ENCODE data around the gene CACNA2D4. TPM values are rescaled to one million over a fixed set of nuclear protein-coding genes. Genes with fewer than 3 reads are reported as not detected.

The CACNA2D4 gene
- polyA plus RNA-seq, 3 donors = 17.8 to 87.7 (median 22.1) TPM

- Mint-ChIP-seq H3K36me3 (no peaks in the 10 kb centered on the region), H3K9me3 (no peaks in the 10 kb centered on the region), H3K27ac (no peak overlapping the region), H3K27me3 (ENCODE audit: low read depth in 3 of 3) (peaks cover 0 to 2% (median 1%) of the 10 kb centered on the region in 3 donors), H3K4me1 (peaks cover 10% of the 10 kb centered on the region), H3K4me3 (no peak overlapping the region)
- DNase-seq = no peak
- no peak overlapping the region for H3K4me2 ChIP-seq (replicated peaks; ENCODE audit: extremely low read depth, low read length, poor library complexity, severe bottlenecking)
- H3K36me3 ChIP-seq (replicated peaks in 1 of 2; ENCODE audit: control insufficient read depth in 1 of 2, insufficient read depth in 2 of 2, low read length in 2 of 2) = no peaks in the 10 kb centered on the region
- WGBS (ENCODE audit: insufficient coverage) = 96% methylated on average over 4 of the region's 10 CpGs
- H2AFZ ChIP-seq (ENCODE audit: insufficient read depth, low read depth, low read length, poor library complexity, severe bottlenecking) = no peak overlapping the region
- H3K79me2 ChIP-seq (ENCODE audit: insufficient read depth, low read length) = no peaks in the 10 kb centered on the region
- no peak for TF ChIP-seq CTCF (IDR thresholded peaks at IDR 0.05)
- H3K27ac ChIP-seq (ENCODE audit: low read depth in 1 of 2, low read length in 2 of 2) = no peak overlapping the region
- no peak overlapping the region for H3K9ac ChIP-seq (ENCODE audit: insufficient read depth, low read length, poor library complexity, severe bottlenecking)
- H3K4me3 ChIP-seq (replicated peaks in 1 of 3; ENCODE audit: low read depth in 2 of 3, low read length in 3 of 3) = no peak overlapping the region
- no peaks in the 10 kb centered on the region for H4K20me1 ChIP-seq (ENCODE audit: insufficient read depth, low read length)
- intact Hi-C loops (cut with micrococcal nuclease) = no loop called here
- no peaks in the 10 kb centered on the region for H3K27me3 ChIP-seq (ENCODE audit: control insufficient read depth in 2 of 2, insufficient read depth in 2 of 2, low read length in 2 of 2)
- peaks cover 0 to 7% of the 10 kb centered on the region in 2 donors for H3K4me1 ChIP-seq (ENCODE audit: control insufficient read depth in 1 of 2, insufficient read depth in 2 of 2, low read length in 2 of 2)
- no peaks in the 10 kb centered on the region for H3K9me3 ChIP-seq (replicated peaks in 1 of 2; ENCODE audit: control insufficient read depth in 1 of 2, insufficient read depth in 1 of 2, low read length in 2 of 2)
Observed at GRCh38 chr12:1879633-1880032, 38.8 kb downstream of the CACNA2D4 start.

GRCh38 chr12:1878695-1879094, 39.8 kb downstream of the CACNA2D4 start:
- peaks cover 0 to 2% (median 1%) of the 10 kb centered on the region in 3 donors for H3K27me3 Mint-ChIP-seq (ENCODE audit: low read depth in 3 of 3)
- H3K27ac Mint-ChIP-seq = no peak overlapping the region
- DNase-seq = no peak
- Histone ChIP-seq H3K4me2 (replicated peaks; ENCODE audit: extremely low read depth, low read length, poor library complexity, severe bottlenecking) (no peak overlapping the region), H3K36me3 (replicated peaks in 1 of 2; ENCODE audit: control insufficient read depth in 1 of 2, insufficient read depth in 2 of 2, low read length in 2 of 2) (no peaks in the 10 kb centered on the region), H3K4me1 (ENCODE audit: control insufficient read depth in 1 of 2, insufficient read depth in 2 of 2, low read length in 2 of 2) (peaks cover 0 to 7% of the 10 kb centered on the region in 2 donors), H3K9ac (ENCODE audit: insufficient read depth, low read length, poor library complexity, severe bottlenecking) (no peak overlapping the region), H3K79me2 (ENCODE audit: insufficient read depth, low read length) (no peaks in the 10 kb centered on the region), H3K4me3 (replicated peaks in 1 of 3; ENCODE audit: low read depth in 2 of 3, low read length in 3 of 3) (no peak overlapping the region), H4K20me1 (ENCODE audit: insufficient read depth, low read length) (no peaks in the 10 kb centered on the region), H3K9me3 (replicated peaks in 1 of 2; ENCODE audit: control insufficient read depth in 1 of 2, insufficient read depth in 1 of 2, low read length in 2 of 2) (no peaks in the 10 kb centered on the region), H2AFZ (ENCODE audit: insufficient read depth, low read depth, low read length, poor library complexity, severe bottlenecking) (no peak overlapping the region), H3K27me3 (ENCODE audit: control insufficient read depth in 2 of 2, insufficient read depth in 2 of 2, low read length in 2 of 2) (no peaks in the 10 kb centered on the region), H3K27ac (ENCODE audit: low read depth in 1 of 2, low read length in 2 of 2) (no peak overlapping the region)
- no peaks in the 10 kb centered on the region for H3K9me3 Mint-ChIP-seq
- H3K4me1 Mint-ChIP-seq = peaks cover 10% of the 10 kb centered on the region
- WGBS (ENCODE audit: insufficient coverage) = 100% methylated on average over 3 of the region's 5 CpGs
- H3K4me3 Mint-ChIP-seq = no peak overlapping the region
- intact Hi-C loops (cut with micrococcal nuclease) = no loop called here
- TF ChIP-seq CTCF (IDR thresholded peaks at IDR 0.05) = no peak
- no peaks in the 10 kb centered on the region for H3K36me3 Mint-ChIP-seq
